Measurements from ENCODE around the gene RASL12.
"Not testable (repeated sequence)": the region's sequence is repeated elsewhere in the genome, so short reads cannot be mapped to it uniquely, and the experiment has no call there.

RASL12 gene

DNA sequence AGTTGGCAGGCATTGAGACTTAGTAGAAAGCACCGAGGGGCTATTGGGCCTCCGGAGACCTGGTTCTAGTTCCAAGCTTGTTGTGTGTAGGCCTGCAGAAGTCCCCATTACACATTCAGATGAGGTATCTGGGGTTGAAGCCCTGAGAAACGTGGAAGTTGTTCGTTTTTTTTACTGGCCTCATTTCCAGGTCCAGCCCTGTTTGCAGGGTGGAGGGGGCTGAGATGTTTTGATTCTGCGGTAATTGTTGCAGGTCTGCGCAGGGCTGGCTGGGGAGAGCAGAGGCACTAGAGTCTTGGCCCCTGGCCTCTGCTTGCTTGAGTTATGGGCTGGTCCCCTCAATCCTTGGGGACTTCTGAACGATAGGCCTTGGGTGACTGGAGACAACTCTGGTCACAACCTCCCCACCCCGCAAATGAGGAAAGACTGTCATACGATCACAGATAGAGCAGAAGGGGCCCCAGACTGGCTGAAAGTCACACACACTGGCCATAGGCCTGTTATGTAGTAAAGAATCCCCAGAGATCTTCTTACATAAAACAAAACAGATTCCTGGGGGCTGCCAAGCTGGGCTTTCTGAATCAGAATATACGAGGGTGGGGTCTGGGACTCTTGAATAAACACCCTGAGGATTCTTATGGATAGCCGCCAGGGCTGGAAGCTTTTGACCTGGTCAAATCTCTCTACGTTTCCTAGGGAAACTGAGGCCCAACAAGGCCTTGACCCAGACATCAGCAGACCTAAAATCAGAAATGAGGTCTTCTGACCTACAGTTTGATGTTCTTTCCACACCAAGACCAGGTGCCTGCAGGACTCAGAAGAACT is 24.4 kb upstream of the RASL12 start:
- DNase-seq: no peak

DNA sequence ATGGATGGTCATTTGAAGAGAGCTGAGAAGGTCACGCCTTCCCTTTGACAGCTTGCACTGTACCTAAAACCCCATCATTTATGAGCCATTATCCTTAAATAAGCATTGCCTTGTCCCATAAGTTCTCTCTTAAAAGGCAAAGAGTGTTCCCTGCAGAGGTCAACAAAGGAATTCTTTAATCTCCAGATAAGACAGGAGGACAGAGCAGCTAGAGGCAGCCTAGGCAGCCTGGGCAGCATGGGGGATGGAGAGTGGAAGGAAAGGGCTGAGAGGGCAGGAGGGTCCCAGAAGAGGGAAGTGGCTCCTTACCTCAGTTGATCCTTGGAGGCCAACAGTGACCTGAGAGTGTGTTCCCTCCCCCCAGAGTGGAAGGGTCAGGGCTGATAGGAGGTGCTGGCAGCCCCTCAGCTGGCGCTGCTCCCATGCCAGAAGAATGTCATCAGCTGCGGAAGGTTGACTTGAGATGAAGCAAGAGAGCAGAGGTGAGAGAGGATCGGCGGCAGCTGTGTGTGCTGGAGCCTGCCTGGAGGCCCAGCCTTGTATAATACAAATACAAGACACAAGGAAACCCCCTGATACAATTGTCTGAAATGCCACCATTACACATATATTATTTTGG is 21.5 kb upstream of the RASL12 start:
- no peak for DNase-seq

DNA sequence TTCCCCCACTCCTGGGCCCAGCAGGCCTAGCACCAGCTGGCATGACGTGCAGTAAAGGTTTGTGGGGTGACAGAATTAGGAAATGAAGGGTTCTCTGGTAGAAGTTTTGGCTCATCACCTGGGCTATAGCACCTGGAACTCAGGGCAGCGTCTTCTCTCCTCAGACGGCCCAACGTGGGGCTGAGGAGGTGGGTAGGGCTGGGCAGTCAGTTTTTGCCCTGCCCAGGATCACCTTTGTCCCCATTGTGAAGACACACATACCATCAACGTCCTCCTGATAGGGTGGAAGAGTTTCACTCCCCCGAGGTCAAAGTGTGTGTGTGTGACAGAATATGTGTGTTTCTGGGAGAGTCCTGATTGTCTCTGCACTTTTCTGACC is 20.8 kb upstream of the RASL12 start:
- DNase-seq: no peak

DNA sequence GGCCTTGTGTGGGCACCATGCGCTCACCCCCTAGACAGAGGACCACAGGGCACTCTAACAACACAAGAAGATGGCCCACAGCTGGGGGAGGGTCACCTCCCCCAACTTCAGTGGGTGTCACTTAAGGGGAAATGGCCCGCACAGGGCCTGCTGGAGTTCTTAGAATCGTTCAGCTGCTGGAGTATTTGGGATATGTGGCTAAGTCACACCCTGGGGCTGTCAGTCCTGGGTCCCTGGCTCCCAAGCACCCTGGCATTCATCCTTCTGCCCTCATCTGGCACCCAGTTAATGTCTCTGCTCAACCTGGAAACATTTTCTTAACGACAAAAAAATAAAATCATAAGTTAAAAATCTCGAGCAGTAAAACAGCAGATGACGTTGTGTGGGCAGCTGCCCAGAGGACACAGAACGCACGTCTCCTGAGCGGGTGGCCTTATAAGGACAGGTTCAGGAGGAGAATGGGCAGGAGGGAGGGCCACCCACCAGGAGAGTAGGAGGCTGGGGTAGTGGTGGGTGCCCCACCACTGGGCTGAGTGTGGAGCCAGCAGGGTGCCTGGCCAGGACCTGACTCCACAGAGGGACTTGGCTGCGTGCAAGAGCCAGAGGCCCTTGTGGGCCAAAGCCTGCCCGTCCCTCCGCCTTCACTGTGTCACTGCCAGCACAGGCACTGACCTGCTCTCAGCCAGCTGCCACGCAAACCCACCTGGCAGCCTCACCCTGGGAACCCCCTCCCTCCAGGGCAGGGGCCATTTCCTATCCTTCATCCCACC is 20.3 kb upstream of the RASL12 start:
- no peak for DNase-seq

DNA sequence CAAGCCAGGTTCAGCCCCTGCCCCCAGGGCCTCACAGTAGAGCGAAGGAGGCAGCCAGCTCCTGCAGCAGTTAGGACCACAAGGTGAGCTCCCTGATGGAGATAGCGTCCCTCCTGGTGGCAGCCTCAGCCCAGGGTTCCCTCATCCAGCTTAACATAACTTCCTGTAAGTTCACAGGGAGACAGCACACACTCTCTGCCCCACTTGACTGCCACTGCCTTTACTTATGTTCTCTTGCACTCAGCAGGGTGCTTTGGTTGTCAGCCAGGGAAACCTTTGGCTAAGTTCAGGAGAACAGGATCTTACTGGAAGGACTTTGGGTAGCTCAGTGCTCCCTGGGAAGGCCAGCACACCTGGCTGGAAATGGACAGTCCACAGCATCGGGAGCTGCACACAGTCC is 19.6 kb upstream of the RASL12 start:
- DNase-seq: no peak

DNA sequence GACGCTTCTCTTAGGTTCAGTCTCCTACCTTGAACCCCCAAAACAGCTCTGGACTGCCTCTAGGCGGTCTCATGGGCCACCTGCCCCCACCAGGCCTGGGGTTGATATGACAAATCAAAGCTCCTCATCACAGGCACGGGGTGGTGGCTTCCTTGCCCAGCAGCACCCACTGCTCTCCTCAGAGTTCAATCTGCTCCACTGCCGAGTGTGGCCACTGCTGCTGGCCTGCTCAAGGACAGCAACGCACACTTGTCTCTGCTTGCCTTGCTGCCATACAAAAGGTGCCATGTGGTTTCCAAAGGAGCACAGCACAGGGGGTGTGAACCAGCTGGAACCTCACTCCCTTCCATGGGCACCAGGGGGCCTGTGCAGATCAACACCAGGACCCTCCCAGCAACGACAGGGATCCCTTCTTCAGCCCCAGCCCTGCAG is 18.9 kb upstream of the RASL12 start:
- no peak for DNase-seq

DNA sequence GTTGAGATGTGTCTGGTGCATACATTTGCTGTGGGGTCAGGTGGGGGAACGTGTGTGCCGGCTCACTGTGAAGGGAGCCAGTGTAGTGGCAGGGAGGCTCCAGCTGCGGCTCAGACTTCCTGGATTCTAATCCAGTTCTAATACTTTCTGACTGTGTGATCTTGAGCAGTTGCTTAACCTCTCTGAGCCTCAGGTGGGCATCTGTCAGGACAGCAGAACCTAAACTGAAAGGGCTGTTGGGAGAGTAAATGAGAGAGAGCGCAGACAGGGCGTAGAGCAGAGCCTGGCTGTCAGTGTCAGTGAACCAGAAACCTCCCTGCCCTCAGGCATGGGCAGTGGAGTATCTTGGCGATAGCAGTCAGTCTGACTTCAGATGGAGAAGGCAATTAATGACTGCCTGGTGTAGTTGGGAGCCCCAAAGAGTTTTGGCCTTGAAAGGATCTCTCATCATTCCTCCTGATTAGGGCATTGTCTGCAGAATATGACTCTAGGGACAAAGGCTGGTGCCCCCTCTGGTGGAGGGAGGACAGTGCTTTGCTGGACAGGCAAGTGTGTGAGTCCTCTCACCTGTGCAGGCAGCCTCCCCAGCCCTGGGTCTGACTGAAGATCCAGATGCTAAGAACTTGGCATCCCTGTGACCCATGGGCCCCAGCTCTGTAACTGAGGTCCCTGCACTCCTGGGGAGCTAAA is 18.3 kb upstream of the RASL12 start:
- no peak for DNase-seq

DNA sequence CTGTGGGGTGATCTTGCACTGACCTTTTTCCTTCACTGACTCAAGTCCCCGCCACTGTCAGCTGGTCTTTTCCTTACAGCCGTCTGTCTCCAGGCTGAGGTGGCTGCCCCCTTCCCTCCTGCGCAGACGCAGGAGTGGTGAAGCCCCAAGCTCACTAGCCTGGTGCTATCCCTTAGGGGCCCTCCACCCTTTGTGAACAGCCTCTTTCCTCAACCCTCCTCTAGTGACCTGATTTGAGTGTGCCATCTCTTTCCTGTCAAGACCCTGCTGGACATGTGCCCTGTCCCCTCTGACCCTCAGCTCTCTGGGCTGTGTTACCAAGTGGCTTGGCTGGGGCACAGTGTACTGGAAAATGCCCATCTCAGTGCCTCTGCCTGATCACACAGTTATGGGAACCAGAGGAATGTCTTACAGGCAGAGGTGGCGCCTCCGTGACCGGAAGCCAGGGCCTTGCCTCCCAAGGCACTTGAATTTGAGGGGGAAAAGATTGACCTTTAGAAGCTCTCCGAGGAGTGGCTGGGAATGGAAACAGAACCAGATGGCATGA is 17.5 kb upstream of the RASL12 start:
- DNase-seq: no peak

DNA sequence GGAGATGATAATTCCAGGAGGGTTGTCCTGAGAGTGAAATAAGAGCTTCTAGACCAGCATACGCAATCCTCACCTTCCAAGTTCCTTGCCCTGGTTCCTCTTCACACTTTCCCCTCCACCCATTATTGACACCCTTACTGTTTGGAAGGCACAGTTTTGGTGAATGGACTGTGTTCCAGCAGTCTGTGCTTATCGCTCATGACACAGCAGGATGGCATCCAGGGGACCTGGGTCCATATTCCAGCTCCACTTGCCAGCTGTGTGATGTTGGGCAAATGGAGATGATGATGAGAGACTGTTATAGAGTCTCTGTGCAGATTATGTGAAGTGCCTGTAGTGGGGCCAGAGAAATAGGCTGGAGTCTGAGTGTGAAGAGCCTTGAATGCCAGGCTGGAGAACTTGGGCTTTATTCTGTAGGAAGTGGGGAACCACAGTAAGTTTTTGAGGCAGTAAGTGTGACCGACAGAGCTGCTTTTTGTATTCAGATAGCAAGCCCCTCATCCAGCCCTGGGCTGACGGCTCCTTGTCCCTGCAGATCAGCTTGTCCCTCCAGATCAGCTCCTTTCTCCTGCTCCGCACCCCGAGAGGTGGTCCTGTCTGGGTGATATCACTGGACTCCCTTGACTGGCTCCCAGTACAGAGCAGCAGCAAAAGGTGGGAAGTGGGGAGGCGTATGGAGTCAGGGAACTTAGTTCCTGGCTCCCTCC is 16.9 kb upstream of the RASL12 start:
- DNase-seq: no peak

DNA sequence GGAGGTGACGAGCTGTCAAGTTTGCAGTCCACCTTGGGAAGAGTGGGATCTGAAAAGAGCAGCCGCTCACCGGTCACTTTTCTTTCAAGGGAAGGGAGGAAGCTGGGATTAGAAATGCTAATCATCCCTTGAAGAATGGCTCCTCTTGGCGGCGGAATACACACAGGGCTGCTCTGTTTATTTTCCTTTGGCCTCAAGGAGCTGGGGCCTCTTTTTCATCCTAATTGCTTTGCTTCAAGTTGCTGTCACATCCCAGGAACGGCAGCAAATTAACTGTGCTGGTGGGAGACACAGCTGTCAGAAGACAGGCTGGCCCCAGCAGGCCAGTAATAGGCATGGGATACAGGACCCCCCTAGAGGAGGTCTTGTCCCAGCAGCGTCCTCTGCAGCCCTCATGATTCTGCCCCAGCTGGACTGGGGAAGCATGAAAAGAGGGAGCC is 15.5 kb upstream of the RASL12 start:
- DNase-seq: no peak

DNA sequence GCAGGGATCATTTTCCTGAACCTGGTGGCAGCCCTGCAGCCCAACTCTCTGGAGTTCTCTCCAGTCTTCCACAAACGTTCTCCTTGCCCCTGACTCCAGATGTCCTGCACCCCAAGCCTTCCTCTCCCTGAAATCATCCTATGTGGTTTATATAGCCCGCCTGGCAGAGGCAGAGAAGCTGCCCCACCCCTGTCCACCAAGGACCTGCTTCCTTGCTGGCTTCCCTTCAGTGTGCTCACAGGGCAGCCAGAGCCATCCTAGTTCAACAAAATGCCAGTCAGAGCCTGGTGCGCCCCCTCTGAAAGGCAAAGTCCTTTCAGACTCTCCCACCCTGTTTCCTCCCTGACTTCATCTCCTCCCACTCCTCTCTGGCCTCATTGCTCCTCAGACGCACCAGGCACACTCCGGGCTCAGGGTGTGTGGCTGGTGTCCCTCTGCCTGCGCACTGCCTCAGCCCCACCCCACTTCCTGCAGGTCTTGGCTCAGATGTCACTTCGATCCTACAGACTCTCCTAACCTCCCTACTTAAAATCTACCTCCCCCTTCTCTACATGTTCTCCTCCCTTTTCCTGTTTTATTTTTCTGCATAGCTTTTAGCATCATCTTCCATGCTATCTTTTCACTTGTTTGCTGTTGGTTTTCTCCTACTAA is 14.6 kb upstream of the RASL12 start:
- no peak for DNase-seq

DNA sequence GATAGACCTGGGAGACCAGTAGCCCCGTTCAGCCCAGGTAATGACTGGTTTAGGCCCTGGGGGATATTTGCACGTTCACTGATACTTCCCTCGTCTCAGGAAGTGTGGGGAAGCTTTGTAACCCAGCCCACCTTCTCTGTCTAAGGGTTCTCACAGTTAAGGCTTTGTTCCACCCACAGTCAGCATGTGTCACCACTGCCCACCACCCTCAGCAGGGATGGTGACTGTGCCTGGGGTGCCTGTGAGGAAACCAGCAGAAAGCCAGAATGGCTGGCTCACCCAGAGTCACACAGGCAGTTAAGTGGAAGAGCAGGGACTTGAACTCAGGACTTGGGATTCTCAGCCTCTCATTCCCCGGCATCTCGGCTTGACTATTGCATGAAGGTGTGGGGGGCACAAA is 14.0 kb upstream of the RASL12 start:
- DNase-seq: no peak

DNA sequence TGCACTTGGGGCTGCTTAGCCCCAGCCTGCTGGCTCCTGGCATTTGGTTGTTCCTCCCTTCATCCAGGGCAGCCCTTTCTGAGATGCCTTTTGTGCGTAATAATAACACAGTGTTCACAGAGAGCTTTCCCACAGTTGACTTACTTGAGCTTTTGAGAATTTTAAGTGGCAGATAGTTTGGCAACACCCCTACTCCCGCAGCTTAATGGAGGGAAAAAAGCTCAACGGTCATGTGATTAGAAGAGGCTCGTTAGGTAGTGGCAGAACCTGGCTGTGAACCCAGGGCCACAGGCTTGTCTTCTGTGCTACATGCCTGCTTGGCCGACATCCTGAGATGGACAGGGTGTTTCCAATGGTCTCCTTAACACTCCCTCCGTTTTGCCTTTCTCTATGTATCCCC is 13.5 kb upstream of the RASL12 start:
- DNase-seq: no peak

DNA sequence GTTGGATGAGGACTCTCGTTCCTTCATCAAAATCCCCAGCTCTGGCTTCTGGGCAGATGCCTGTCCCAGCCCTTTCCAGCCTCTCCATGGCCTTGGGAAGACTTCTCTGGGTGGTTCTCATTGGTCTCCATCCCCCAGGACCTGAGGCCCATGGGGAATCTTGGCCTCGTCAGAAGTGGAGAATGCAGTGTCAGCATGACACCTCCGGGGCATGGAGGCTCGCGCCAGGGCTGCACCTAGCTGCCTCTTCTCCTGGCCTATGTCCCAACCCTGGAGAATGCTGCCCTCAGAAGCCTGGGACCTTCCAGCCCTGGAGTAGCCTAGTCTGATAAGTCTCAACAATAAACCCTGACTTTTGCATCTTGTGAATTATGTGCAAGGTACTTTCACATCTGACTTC is 11.8 kb upstream of the RASL12 start:
- DNase-seq: no peak

DNA sequence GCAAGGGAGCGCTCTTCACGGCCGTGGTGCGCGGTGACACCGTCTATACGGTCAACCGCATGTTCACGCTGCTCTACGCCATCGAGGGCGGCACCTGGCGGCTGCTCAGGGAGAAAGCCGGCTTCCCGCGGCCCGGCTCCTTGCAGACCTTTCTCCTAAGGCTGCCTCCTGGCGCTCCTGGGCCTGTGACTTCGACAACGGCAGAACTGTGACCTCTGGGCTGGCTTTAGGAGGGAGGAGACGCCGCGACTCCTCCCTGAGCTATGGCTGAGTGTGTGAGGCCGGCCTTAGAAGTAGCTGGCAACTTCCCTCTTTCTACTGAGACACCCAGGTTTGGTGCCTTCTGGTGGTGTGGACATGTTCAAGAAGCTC is 10.2 kb upstream of the RASL12 start:
- DNase-seq: no peak

DNA sequence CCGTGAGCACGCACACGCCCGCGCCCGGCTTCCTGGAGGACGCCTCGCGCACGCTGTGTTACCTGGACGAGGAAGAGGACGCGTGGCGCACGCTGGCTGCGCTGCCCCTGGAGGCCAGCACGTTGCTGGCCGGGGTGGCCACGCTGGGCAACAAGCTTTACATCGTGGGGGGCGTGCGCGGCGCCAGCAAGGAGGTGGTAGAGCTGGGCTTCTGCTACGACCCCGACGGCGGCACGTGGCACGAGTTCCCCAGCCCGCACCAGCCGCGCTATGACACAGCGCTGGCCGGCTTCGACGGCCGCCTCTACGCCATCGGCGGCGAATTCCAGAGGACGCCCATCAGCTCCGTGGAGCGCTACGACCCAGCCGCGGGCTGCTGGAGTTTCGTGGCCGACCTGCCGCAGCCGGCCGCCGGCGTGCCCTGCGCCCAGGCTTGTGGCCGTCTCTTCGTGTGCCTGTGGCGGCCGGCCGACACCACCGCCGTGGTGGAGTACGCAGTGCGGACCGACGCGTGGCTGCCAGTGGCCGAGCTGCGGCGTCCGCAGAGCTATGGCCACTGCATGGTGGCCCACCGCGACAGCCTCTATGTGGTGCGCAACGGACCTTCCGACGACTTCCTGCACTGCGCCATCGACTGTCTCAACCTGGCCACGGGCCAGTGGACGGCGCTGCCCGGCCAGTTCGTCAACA is 9.6 kb upstream of the RASL12 start:
- DNase-seq: no peak

DNA sequence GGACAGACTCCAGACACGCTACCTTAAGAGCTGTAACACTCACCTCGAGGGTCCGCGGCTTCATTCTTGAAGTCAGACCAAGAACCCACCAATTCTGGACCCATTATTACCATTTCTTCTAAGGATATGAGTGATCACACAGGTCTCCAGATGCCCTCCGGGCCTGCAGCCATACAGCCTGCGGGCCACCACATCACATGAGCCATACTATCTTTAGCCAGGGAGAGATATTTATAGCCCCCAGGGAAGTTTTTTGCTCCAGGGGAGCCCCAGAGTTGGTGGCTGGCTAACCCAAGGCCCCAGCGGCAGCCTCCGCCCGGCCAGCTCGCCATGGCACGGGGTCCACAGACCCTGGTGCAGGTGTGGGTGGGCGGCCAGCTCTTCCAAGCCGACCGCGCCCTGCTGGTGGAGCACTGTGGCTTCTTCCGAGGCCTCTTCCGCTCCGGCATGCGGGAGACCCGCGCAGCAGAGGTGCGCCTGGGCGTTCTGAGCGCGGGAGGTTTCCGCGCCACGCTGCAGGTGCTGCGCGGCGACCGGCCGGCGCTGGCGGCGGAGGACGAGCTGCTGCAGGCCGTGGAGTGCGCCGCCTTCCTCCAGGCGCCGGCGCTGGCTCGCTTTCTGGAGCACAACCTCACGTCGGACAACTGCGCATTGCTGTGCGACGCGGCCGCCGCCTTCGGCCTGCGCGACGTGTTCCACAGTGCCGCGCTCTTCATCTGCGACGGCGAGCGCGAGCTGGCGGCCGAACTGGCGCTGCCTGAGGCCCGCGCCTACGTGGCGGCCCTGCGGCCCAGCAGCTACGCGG is 8.9 kb upstream of the RASL12 start, which contains the start of gene KBTBD13:
TSS of gene KBTBD13 (plus strand) at position 261 of the 805 bp plus-strand sequence. CDS start at position 331, 70 bp downstream.
- DNase-seq: no peak

DNA sequence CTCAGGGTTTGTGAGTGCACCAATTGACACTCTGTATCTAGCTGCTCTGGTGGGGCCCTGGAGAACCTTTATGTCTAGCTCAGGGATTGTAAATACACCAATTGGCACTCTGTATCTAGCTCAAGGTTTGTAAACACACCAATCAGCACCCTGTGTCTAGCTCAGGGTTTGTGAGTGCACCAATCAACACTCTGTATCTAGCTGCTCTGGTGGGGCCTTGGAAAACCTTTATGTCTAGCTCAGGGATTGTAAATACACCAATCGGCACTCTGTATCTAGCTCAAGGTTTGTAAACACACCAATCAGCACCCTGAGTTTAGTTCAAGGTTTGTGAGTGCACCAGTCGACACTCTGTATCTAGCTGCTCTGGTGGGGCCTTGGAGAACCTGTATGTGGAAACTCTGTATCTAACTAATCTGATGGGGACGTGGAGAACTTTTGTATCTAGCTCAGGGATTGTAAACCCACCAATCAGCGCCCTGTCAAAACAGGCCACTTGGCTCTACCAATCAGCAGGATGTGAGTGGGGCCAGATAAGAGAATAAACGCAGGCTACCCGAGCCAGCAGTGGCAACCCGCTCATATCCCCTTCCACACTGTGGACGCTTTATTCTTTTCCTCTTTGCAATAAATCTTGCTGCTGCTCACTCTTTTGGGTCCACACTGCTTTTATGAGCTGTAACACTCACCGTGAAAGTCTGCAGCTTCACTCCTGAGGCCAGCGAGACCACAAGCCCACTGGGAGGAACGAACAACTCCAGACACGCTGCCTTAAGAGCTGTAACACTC is 8.0 kb upstream of the RASL12 start:
- not testable (repeated sequence) for DNase-seq

DNA sequence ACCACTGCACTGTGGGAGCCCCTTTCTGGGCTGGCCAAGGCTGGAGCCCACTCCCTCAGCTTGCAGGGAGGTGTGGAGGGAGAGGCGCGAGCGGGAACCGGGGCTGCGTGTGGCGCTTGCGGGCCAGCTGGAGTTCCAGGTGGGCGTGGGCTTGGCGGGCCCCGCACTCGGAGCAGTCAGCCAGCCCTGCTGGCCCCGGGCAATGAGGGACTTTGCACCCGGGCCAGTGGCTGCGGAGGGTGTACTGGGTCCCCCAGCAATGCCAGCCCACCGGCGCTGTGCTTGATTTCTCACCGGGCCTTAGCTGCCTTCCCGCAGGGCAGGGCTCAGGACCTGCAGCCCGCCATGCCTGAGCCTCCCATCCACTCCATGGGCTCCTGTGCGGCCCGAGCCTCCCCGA is 7.2 kb upstream of the RASL12 start:
- DNase-seq: not testable (repeated sequence)
